ENCODE data around the gene ADAMTS2.

Gene ADAMTS2

GRCh38 chr5:179166171-179166885 lies 178.9 kb downstream of the ADAMTS2 start:
- no peak overlapping the region for H3K4me2 ChIP-seq (ENCODE audit: low read length)
- H3K4me3 ChIP-seq (ENCODE audit: low read depth, low read length, poor library complexity, severe bottlenecking), result no peak overlapping the region
- no peaks in the 10 kb centered on the region for H3K9me2 ChIP-seq (ENCODE audit: low read depth, low read length)
- H3K36me3 ChIP-seq (ENCODE audit: insufficient read depth, low read length), result no peaks in the 10 kb centered on the region
- no peaks in the 10 kb centered on the region for H3K4me1 ChIP-seq (ENCODE audit: insufficient read depth, low read length, severe bottlenecking)
- no peaks in the 10 kb centered on the region for H3K9me3 ChIP-seq (ENCODE audit: low read length)
- TF ChIP-seq CTCF (IDR thresholded peaks at IDR 0.05; ENCODE audit: low read length) (no peak), EZH2 (IDR thresholded peaks at IDR 0.05; ENCODE audit: borderline replicate concordance, low read length) (no peak)
- H2AFZ ChIP-seq (ENCODE audit: low read length), result no peak overlapping the region
- no peaks in the 10 kb centered on the region for H3K79me2 ChIP-seq (ENCODE audit: insufficient read depth, low read length)
- no peak overlapping the region for H3K27ac ChIP-seq (ENCODE audit: low read depth, low read length, poor library complexity, severe bottlenecking)
- H3K9ac ChIP-seq (ENCODE audit: low read length), result no peak overlapping the region
- no peaks in the 10 kb centered on the region; the same call in 1 of the 2 replicates for H3K27me3 ChIP-seq (ENCODE audit: insufficient read depth, low read length)
- no peaks in the 10 kb centered on the region for H3F3A ChIP-seq (ENCODE audit: insufficient read depth, low read length)
- H4K20me1 ChIP-seq (ENCODE audit: insufficient read depth, low read length), result no peaks in the 10 kb centered on the region

GRCh38 chr5:179165421-179166170 lies 179.7 kb downstream of the ADAMTS2 start:
- no peaks in the 10 kb centered on the region for H3K79me2 ChIP-seq (ENCODE audit: insufficient read depth, low read length)
- no peaks in the 10 kb centered on the region for H3K36me3 ChIP-seq (ENCODE audit: insufficient read depth, low read length)
- no peaks in the 10 kb centered on the region; the same call in 1 of the 2 replicates for H3K27me3 ChIP-seq (ENCODE audit: insufficient read depth, low read length)
- H3F3A ChIP-seq (ENCODE audit: insufficient read depth, low read length), result no peaks in the 10 kb centered on the region
- no peak overlapping the region for H3K4me2 ChIP-seq (ENCODE audit: low read length)
- no peak overlapping the region for H3K9ac ChIP-seq (ENCODE audit: low read length)
- TF ChIP-seq EZH2 (IDR thresholded peaks at IDR 0.05; ENCODE audit: borderline replicate concordance, low read length) (no peak), CTCF (IDR thresholded peaks at IDR 0.05; ENCODE audit: low read length) (no peak)
- H4K20me1 ChIP-seq (ENCODE audit: insufficient read depth, low read length), result no peaks in the 10 kb centered on the region
- no peak overlapping the region for H3K4me3 ChIP-seq (ENCODE audit: low read depth, low read length, poor library complexity, severe bottlenecking)
- H3K27ac ChIP-seq (ENCODE audit: low read depth, low read length, poor library complexity, severe bottlenecking), result no peak overlapping the region
- no peaks in the 10 kb centered on the region for H3K4me1 ChIP-seq (ENCODE audit: insufficient read depth, low read length, severe bottlenecking)
- H3K9me3 ChIP-seq (ENCODE audit: low read length), result no peaks in the 10 kb centered on the region; the same call in 1 of the 2 replicates
- no peaks in the 10 kb centered on the region for H3K9me2 ChIP-seq (ENCODE audit: low read depth, low read length)
- H2AFZ ChIP-seq (ENCODE audit: low read length), result no peak overlapping the region

- Histone ChIP-seq H3K4me1 (ENCODE audit: insufficient read depth, low read length, severe bottlenecking) (no peaks in the 10 kb centered on the region), H3K9me2 (ENCODE audit: low read depth, low read length) (no peaks in the 10 kb centered on the region), H3K9me3 (ENCODE audit: low read length) (no peaks in the 10 kb centered on the region; the same call in 1 of the 2 replicates), H3K27ac (ENCODE audit: low read depth, low read length, poor library complexity, severe bottlenecking) (no peak overlapping the region), H2AFZ (ENCODE audit: low read length) (no peak overlapping the region), H3K27me3 (ENCODE audit: insufficient read depth, low read length) (no peaks in the 10 kb centered on the region; the same call in 1 of the 2 replicates), H3K9ac (ENCODE audit: low read length) (no peak overlapping the region), H3K4me2 (ENCODE audit: low read length) (no peak overlapping the region), H3K36me3 (ENCODE audit: insufficient read depth, low read length) (no peaks in the 10 kb centered on the region), H3K4me3 (ENCODE audit: low read depth, low read length, poor library complexity, severe bottlenecking) (no peak overlapping the region), H3F3A (ENCODE audit: insufficient read depth, low read length) (no peaks in the 10 kb centered on the region), H3K79me2 (ENCODE audit: insufficient read depth, low read length) (no peaks in the 10 kb centered on the region), H4K20me1 (ENCODE audit: insufficient read depth, low read length) (no peaks in the 10 kb centered on the region)
- TF ChIP-seq EZH2 (IDR thresholded peaks at IDR 0.05; ENCODE audit: borderline replicate concordance, low read length) (no peak), CTCF (IDR thresholded peaks at IDR 0.05; ENCODE audit: low read length) (no peak)
These were observed 180.6 kb downstream of the ADAMTS2 start for GRCh38 chr5:179164331-179165311.

All from OCI-LY1 (cell line).